Daoy (cell line): ENCODE results near the gene ACSS1. TPM values are rescaled to one million over a fixed set of nuclear protein-coding genes. Genes with fewer than 3 reads are reported as not detected.

Source experiments
- DNase-seq: peaks from one replicate; pipeline ENCODE4 v3.0.0-alpha.2; 2015; ENCODE audit warnings: low read depth
- total RNA-seq: library from RNA; depleted of rRNA; stranded (reverse); fragments of >200 nt; shearing (Covaris generic); gene quantifications from 2 replicates; pipeline ENCODE4 v1.2.3, GENCODE V29; 2014

Gene ACSS1
- total RNA-seq, 1 experiment from 2014 or later, result 0.86 TPM

- DNase-seq, result no peak
These were observed 11.7 kb downstream of the ACSS1 start for GRCh38 chr20:25046181-25046641.

GRCh38 chr20:25045343-25045712 is 12.6 kb downstream of the ACSS1 start:
- no peak for DNase-seq

GRCh38 chr20:25044660-25045342 is 13.1 kb downstream of the ACSS1 start:
- DNase-seq, result no peak

GRCh38 chr20:25044261-25044560 is 13.7 kb downstream of the ACSS1 start:
- DNase-seq, result no peak

- no peak for DNase-seq
These were observed 14.3 kb downstream of the ACSS1 start for GRCh38 chr20:25043499-25044260.

GRCh38 chr20:25042531-25043498 is 15.1 kb downstream of the ACSS1 start:
- no peak for DNase-seq

- DNase-seq, result no peak
These were observed 16.0 kb downstream of the ACSS1 start for GRCh38 chr20:25041813-25042530.

- DNase-seq, result no peak
These were observed 17.5 kb downstream of the ACSS1 start for GRCh38 chr20:25040438-25040831.

- peak; percentile 27 for DNase-seq
These were observed 18.1 kb downstream of the ACSS1 start for GRCh38 chr20:25039697-25040437.

GRCh38 chr20:25038591-25039015 is 19.3 kb downstream of the ACSS1 start:
- DNase-seq, result no peak

- DNase-seq, result peak; percentile 18
These were observed 19.9 kb downstream of the ACSS1 start for GRCh38 chr20:25038103-25038410.

GRCh38 chr20:25037288-25038102 is 20.4 kb downstream of the ACSS1 start:
- DNase-seq, result no peak

GRCh38 chr20:25036331-25036936 is 21.5 kb downstream of the ACSS1 start:
- DNase-seq, result no peak

GRCh38 chr20:25035921-25036320 is 22.0 kb downstream of the ACSS1 start:
- no peak for DNase-seq

- no peak for DNase-seq
These were observed 24.0 kb downstream of the ACSS1 start for GRCh38 chr20:25033924-25034300.

GRCh38 chr20:25033265-25033923 is 24.5 kb downstream of the ACSS1 start:
- no peak for DNase-seq

- peak; percentile 29 for DNase-seq
These were observed 25.3 kb downstream of the ACSS1 start for GRCh38 chr20:25032478-25033264.

- no peak for DNase-seq
These were observed 25.9 kb downstream of the ACSS1 start for GRCh38 chr20:25032065-25032477.
